HG03432 (cell line): ENCODE data around the gene SLC35B3.
"Not testable (repeated sequence)": the region's sequence is repeated elsewhere in the genome, so short reads cannot be mapped to it uniquely, and the experiment has no call there.

Source experiments
- ATAC-seq: cut with Tn5 transposase; IDR thresholded peaks from one replicate; pipeline ENCODE4 v1.9.1; 2021; ENCODE audit warnings: mild to moderate bottlenecking, moderate library complexity; ENCODE audit not compliant: unreplicated experiment

SLC35B3 gene

DNA sequence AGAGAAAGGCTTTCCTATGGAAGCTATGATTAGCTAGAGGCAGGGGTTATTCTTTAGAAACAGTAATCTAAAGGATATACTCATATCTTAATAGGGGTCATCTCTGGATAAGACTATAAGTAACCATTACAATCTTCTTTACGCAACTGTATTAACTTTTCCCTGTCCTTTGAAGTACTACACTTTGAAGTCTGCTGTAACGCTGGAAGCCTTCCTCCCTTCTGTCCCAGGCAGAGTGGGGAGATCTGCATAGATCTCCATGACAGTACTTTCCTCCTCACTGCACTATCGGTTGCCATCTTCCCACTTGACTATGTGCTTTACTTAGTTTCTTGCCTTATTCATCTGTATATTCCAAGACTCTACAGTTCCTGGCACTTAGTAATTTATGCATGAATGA lies 20.1 kb downstream of the SLC35B3 start:
- no peak for ATAC-seq

DNA sequence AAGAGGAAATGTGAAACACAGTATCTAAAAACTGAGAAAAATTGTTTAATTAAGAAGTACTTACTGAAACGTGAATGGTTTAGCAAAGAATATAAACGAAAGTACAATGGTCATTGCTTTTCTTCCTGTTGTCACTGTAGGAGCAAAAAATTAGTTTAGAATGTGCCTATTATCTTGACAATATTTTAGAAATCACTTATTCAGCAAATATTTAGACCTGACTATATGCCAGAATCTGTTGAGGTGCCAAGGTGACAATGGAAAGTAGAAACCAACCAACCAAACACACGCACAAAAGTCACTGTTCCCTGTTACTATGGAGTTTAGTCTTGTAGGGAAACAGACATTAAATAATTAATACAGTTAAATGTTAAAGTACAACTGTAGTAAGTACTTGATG lies 20.5 kb downstream of the SLC35B3 start:
- no peak for ATAC-seq

DNA sequence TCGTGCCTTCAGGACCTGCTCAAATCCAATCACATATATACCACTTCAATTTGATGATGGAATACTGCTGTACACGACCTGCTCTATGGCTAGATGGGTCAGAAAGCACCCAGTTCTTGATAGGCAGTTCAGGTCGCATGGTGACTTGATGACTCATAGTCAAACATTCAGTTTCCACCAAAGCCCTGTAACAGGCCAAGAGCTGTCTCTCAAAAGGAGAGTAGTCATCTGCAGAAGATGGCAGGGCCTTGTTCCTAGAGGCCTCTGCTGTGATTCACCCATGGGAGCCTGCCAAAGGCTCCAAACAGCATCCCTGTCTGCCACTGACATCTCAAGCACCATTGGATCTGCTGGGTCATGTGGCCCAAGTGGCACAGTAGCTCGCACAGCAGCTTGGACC lies 29.4 kb downstream of the SLC35B3 start:
- not testable (repeated sequence) for ATAC-seq

DNA sequence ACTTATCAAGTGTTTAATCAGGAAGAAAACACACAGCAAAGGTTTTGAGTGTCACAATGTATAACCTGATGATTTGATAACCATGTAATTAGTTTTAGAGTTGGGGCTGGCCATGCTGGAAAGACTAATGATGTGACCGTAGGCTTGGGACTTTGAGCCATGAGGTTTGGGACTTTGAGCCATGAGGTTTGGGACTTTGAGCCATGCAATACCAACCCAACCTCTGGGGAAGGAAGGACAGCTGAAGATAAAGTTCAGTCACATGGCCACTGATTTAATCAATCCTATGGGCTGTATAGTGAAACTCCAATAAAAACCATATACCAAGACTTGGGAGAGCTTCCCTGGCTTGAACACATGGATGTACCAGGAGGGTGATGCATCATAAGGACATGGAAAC lies 32.8 kb downstream of the SLC35B3 start:
- ATAC-seq = no peak

DNA sequence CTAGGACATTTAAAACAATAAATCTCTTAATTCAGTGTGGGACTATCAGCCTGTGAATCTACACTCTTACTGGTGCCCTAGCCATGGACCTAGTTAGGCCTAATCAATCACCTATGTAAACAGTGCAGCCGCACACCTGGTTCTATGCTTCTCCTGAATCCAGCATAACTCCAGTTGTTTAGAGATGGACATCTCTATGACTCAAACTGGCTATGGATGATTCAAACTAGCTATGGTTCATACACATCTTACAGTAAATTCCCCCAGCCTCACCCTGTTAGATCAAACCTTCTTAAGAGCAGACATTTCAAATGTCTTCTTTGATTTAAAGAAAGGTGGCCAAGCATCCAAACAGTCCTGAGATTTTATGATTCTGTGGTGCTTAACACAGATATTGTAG lies 34.7 kb downstream of the SLC35B3 start:
- ATAC-seq = no peak

DNA sequence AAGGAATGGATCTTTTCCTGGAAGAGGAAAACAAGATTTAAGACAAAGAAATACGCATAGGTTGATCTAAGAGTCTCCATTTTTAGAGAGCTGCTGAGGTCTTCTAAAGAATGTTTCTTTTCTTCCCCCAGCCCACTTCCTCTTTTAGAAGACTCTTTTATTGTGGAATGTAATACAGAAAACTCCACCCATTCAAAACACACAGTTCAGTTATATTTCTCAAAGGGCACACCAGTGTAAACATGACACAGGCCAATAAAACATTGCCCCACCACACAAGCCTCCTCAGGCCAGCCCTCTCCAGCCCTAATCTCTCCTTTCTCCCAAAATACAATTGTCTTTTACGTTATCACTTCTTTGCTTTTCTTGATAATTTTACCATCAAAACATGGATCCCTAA lies 42.8 kb downstream of the SLC35B3 start:
- ATAC-seq = no peak

DNA sequence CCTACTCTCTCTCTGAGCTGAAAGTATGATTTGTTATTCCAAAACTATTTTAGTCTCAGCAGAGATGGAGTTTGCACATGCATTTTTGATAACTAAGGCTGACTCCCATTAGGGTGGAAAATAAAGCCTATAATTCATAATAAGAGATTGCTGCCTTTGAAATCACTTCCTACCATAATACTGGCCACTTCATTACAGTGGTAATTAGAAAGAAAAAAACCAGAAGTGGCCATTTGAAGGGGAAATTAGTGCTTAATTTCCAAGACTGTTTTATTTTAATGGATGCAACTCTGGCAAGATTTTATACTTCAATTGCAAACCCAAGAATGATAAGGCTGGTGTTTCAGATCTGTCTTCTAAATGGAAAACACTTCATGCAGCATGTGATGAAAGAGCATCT lies 43.4 kb downstream of the SLC35B3 start:
- no peak for ATAC-seq

DNA sequence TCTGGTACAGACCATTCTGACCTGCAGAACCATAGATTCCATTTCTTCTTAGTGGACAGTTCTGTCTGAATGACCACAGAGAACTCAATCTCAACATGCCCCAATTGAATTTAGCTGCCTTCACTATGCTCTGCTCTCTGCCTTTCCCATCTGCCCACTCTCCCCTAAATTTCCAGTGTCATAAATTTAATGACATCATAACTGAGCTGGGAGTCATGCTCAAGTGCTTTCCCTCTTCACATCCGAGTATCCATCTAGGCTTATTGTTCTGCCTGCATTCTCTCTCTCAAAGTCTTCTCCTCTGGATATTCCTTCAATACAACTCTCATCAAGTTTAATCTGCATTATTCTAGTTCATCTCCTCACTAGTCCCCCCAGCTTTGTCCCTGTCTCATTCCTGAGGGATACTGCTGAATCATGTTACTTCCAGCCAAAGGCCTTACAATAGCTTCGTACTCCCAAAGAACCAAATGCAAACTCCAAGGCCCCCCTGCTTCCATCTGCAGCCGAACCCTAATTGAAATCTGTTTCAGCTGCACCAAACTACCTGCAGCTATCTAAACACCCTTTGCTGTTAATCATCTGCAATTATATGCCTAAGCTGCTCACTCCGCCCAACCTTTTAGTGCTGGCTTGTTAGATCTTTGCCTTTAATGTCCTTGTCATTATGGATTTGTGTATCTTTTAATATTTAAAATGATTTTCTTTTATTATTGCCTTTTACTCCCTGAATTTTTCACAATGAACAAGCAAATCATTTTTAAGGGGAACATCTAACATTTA lies 46.1 kb downstream of the SLC35B3 start:
- no peak for ATAC-seq

DNA sequence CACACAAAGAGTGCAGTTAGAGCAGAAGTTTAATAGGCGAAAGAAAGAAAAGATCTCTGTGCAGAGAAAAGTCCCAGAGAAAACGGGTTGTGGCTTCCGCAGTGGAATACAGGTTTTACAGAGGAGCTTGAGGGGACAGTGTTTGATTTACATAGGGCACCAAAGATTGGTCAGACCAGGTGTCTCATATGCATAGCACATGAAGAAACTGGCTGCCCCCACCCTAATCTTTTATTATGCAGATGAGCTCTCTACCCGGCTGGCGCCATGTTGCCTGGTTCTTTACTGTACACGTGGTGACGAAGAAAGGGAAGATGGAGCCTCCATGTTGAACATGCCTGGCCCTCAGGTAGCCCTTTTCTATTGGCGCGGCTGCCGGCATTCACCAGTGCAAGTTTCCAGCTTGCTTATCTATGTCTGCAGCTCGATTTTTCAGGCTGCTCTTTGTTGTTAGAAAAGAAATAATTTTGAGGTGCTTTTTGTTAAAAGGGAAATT lies 47.4 kb downstream of the SLC35B3 start:
- ATAC-seq = no peak

DNA sequence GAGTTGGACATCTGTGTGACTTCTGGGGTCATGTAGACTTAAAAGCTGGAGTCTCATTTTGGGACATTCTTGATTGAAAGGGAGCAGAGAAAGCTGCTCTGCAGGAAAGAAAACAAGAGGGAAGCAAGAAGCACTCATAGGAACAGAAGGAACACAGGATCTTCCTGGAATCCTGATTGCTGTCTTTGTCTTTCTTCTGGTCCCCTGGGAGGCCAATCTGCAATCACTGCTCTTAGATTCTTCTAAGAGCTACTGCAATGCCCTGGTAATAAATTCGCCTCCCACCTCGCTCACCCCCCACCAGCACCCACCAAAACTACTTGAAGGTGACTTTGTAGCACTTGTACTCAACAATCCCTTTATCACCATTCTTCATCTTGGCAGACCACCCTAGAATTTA lies 51.8 kb downstream of the SLC35B3 start:
- ATAC-seq = no peak

DNA sequence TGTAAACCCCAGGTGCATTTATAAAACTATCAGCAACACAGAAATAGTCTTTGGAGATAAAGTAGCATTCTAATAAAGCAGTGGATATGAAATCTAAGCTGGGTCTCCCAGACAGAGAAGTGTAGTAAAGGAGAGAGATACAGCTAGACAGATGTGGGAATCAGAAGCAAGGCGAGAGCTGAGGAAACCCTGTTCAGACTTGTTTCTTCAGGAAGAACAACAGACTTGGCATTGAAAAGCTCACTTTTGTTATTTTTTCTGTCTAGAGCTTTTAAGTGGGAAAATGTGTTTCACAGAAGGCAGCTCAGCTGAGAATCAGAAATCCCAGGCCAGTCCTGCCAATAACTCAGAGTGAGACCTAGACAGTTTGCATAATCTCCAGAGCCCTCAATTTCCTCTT lies 52.9 kb downstream of the SLC35B3 start:
- ATAC-seq = no peak

DNA sequence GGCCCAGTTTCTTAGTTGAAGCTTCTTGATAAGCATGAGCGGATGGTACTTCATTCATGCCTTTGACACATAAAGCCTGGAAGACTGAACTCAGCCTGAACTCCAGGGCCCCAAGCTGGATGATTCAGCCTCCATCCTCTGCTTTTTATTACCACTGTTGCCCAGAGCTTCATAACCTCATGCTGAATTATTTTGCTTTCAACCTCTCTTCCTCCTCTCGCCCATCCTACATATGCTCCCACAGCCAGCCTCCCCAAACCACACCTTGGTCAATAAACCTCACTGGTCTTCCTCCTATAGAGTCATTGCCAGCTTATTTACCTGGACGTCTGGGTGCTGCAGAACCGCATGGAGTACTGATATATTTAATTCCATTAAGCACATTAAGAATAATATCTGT lies 59.4 kb downstream of the SLC35B3 start:
- no peak for ATAC-seq
